Measurements from ENCODE around the gene SLC24A3.

SLC24A3 gene

DNA sequence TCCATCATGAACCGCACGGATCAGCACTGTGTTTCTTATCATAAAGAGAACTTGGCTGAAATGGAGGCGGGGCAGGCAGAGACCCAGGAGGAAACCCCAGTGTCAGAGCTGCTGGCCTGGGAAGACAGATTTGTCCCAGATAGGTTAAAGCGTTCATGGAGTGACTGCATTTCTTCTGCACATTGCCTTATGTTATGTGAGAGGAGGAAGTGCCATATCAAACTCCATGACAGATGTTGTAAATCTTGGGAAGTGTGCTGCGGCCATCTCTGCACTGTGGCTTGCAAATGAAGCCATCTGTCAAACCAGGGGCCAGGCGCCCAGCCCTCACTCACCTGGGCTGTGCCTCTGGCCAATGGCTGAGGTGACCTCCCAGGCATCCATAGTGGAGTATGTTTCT is 163.0 kb downstream of the SLC24A3 start:
- no peaks in the 10 kb centered on the region for H4K20me1 ChIP-seq (ENCODE audit: control insufficient read depth, insufficient read depth, low read depth, low read length)
- TF ChIP-seq, protein P1, sequence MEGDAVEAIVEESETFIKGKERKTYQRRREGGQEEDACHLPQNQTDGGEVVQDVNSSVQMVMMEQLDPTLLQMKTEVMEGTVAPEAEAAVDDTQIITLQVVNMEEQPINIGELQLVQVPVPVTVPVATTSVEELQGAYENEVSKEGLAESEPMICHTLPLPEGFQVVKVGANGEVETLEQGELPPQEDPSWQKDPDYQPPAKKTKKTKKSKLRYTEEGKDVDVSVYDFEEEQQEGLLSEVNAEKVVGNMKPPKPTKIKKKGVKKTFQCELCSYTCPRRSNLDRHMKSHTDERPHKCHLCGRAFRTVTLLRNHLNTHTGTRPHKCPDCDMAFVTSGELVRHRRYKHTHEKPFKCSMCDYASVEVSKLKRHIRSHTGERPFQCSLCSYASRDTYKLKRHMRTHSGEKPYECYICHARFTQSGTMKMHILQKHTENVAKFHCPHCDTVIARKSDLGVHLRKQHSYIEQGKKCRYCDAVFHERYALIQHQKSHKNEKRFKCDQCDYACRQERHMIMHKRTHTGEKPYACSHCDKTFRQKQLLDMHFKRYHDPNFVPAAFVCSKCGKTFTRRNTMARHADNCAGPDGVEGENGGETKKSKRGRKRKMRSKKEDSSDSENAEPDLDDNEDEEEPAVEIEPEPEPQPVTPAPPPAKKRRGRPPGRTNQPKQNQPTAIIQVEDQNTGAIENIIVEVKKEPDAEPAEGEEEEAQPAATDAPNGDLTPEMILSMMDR (IDR thresholded peaks at IDR 0.05; ENCODE audit: low read depth, low read length, poor library complexity, severe bottlenecking): no peak
- no peak for TF ChIP-seq EZH2phosphoT487 (IDR thresholded peaks at IDR 0.05; ENCODE audit: borderline replicate concordance, low read length)
- H3K4me3 ChIP-seq (ENCODE audit: low read length): no peak overlapping the region
- no peaks in the 10 kb centered on the region for H3F3A ChIP-seq (ENCODE audit: control insufficient read depth, insufficient read depth)
- H3K27me3 ChIP-seq (ENCODE audit: control insufficient read depth, low read length): no peaks in the 10 kb centered on the region
- H3K9me3 ChIP-seq (ENCODE audit: control insufficient read depth, insufficient read depth, low read length): no peaks in the 10 kb centered on the region
- no peak overlapping the region for H3K27ac ChIP-seq (ENCODE audit: low read depth, low read length)
- H3K4me1 ChIP-seq (ENCODE audit: control insufficient read depth, low read length): no peaks in the 10 kb centered on the region
- H3K79me2 ChIP-seq (ENCODE audit: control insufficient read depth, low read length): no peaks in the 10 kb centered on the region
- no peak overlapping the region for H3K4me2 ChIP-seq (ENCODE audit: low read length)
- no peaks in the 10 kb centered on the region for H3K36me3 ChIP-seq (ENCODE audit: control insufficient read depth, low read length)
- H3K9me2 ChIP-seq (replicated peaks; ENCODE audit: control insufficient read depth, low read length): no peaks in the 10 kb centered on the region

DNA sequence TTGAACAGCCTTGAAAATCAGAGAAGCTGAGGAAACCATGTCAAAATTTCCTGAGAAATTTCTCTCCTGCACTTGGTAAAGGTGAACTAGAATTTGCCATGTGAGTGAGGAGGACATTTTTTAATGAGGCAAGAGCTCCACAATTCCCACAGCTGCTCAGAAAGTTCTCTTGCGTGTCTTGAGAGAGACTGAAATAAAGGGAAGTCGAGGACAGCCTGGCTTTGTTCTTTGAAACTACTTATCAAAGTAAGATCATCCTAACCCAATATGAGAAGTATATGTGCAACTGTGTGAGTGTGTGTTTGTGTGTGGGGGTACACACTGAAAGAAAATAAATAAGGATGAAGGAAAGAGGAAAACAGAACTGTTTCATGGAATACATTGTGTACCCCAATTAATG is 163.4 kb downstream of the SLC24A3 start:
- Histone ChIP-seq H3F3A (ENCODE audit: control insufficient read depth, insufficient read depth) (no peaks in the 10 kb centered on the region), H3K4me1 (ENCODE audit: control insufficient read depth, low read length) (no peaks in the 10 kb centered on the region)

DNA sequence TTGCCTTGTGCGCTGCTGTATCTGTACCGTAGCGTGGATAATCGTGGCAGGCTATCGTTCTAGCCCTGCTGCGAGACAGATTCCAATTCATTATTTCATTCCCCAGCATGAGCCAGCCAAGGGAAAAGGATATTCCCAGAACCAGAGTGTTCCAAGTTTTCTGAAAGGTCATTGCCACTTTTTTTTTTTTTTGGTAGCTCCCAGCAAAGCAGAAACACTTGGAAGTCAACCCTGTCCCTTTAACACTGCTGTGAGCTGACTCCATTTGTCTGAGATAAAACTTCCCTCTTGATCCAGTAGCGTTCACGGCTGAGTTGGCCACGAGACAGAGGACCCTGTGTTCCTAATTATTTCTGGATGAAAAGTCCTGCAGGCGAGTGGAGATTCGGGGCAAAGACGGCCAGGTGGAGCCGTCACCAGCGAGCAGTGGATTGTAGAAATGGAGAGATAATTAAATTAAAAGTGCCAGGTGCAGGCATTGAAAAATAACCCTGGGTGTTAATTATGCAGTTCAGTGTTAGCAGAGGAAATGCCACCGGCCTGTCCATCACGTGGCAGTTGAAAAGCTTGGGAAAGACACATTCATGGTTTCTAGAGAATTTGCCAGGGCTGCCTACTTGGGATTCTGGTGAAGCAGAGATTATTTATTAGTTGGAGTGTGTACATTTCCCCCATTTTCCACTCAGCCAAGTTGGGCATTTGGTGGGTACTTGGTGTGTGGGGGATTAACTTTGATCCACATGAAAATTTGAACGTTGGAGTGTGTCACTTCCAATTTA is 164.2 kb downstream of the SLC24A3 start:
- no peaks in the 10 kb centered on the region for H4K20me1 ChIP-seq (ENCODE audit: control insufficient read depth, insufficient read depth, low read depth, low read length)
- H3K4me2 ChIP-seq (ENCODE audit: low read length): no peak overlapping the region
- no peaks in the 10 kb centered on the region for H3K79me2 ChIP-seq (ENCODE audit: control insufficient read depth, low read length)
- no peak overlapping the region for H3K27ac ChIP-seq (ENCODE audit: low read depth, low read length)
- H3F3A ChIP-seq (ENCODE audit: control insufficient read depth, insufficient read depth): no peaks in the 10 kb centered on the region
- H3K4me1 ChIP-seq (ENCODE audit: control insufficient read depth, low read length): no peaks in the 10 kb centered on the region
- H3K27me3 ChIP-seq (ENCODE audit: control insufficient read depth, low read length): no peaks in the 10 kb centered on the region
- H3K4me3 ChIP-seq (ENCODE audit: low read length): no peak overlapping the region
- no peaks in the 10 kb centered on the region for H3K9me2 ChIP-seq (replicated peaks; ENCODE audit: control insufficient read depth, low read length)
- H3K36me3 ChIP-seq (ENCODE audit: control insufficient read depth, low read length): no peaks in the 10 kb centered on the region
- TF ChIP-seq EZH2phosphoT487 (IDR thresholded peaks at IDR 0.05; ENCODE audit: borderline replicate concordance, low read length): no peak
- TF ChIP-seq, protein P1 (IDR thresholded peaks at IDR 0.05; ENCODE audit: low read depth, low read length, poor library complexity, severe bottlenecking): no peak
- no peaks in the 10 kb centered on the region for H3K9me3 ChIP-seq (ENCODE audit: control insufficient read depth, insufficient read depth, low read length)

More for the DNA sequence above, 163.4 kb downstream of the SLC24A3 start:
- H3K27ac ChIP-seq (ENCODE audit: low read depth, low read length): no peak overlapping the region
- H3K9me3 ChIP-seq (ENCODE audit: control insufficient read depth, insufficient read depth, low read length): no peaks in the 10 kb centered on the region
- H3K9me2 ChIP-seq (replicated peaks; ENCODE audit: control insufficient read depth, low read length): no peaks in the 10 kb centered on the region
- no peaks in the 10 kb centered on the region for H4K20me1 ChIP-seq (ENCODE audit: control insufficient read depth, insufficient read depth, low read depth, low read length)
- no peaks in the 10 kb centered on the region for H3K36me3 ChIP-seq (ENCODE audit: control insufficient read depth, low read length)
- TF ChIP-seq, protein P1 (IDR thresholded peaks at IDR 0.05; ENCODE audit: low read depth, low read length, poor library complexity, severe bottlenecking): no peak
- TF ChIP-seq EZH2phosphoT487 (IDR thresholded peaks at IDR 0.05; ENCODE audit: borderline replicate concordance, low read length): no peak
- no peak overlapping the region for H3K4me2 ChIP-seq (ENCODE audit: low read length)
- H3K79me2 ChIP-seq (ENCODE audit: control insufficient read depth, low read length): no peaks in the 10 kb centered on the region
- no peaks in the 10 kb centered on the region for H3K27me3 ChIP-seq (ENCODE audit: control insufficient read depth, low read length)
- no peak overlapping the region for H3K4me3 ChIP-seq (ENCODE audit: low read length)

All from DOHH2 (cell line).